Panc1 (cell line): ENCODE data around the gene JMJD1C. TPM values are rescaled to one million over a fixed set of nuclear protein-coding genes. Genes with fewer than 3 reads are reported as not detected.

Experiments
- ATAC-seq: fragments of 200-7000 bp; cut with Tn5 transposase; 2 replicates; pipeline ENCODE4 v1.9.1; 2020; ENCODE audit warnings: mild to moderate bottlenecking, moderate library complexity
- BruUV-seq: library from RNA; stranded (reverse); fragments of 400-500 nt; replicated peaks from 2 replicates; lab custom pipeline; 2021; lab: Mats Ljungman, UMichigan
- CTCF ChIA-PET: fragments of 300-600 bp; sonication (Branson Sonifier 250); formaldehyde crosslinking; loops from one replicate; lab custom pipeline; 2022; ENCODE audit warnings: antibody characterized with exemption; lab: Charles Lee
- POLR2A ChIA-PET: fragments of 300-600 bp; sonication (Branson Sonifier 250); formaldehyde crosslinking; loops from one replicate; lab custom pipeline; 2022; ENCODE audit warnings: antibody characterized with exemption; lab: Charles Lee
- DNase-seq: peaks from one replicate; pipeline ENCODE4 v3.0.0-alpha.2; 2010; ENCODE audit warnings: low read depth, low spot score
- H3K27ac ChIP-seq: 2 replicates; pipeline ENCODE4 v1.5.1; 2011; ENCODE audit warnings: mild to moderate bottlenecking, low read length, inconsistent platforms
- H3K27me3 ChIP-seq: fragments of 200-500 bp; sonication (Bioruptor generic); 2 replicates; pipeline ENCODE4 v1.6.0; 2014; ENCODE audit warnings: low read length, inconsistent platforms; ENCODE audit not compliant: control insufficient read depth, insufficient read depth
- H3K36me3 ChIP-seq: fragments of 200-500 bp; sonication (Bioruptor generic); 2 replicates; pipeline ENCODE4 v1.5.1; 2014; ENCODE audit warnings: inconsistent platforms, mild to moderate bottlenecking, low read length, moderate library complexity; ENCODE audit not compliant: control insufficient read depth, insufficient read depth
- H3K4me1 ChIP-seq: 2 replicates; pipeline ENCODE4 v1.5.1; 2011; ENCODE audit warnings: inconsistent platforms, mild to moderate bottlenecking, low read length, moderate library complexity; ENCODE audit not compliant: control insufficient read depth, insufficient read depth
- H3K4me3 ChIP-seq, 2 experiments: 2 replicates each; pipeline ENCODE4 v1.5.1; 2011 to 2012; ENCODE audit warnings: low read depth in 2 of 2, low read length in 2 of 2, mild to moderate bottlenecking in 2 of 2, inconsistent platforms in 1 of 2, moderate library complexity in 1 of 2
- H3K9me3 ChIP-seq: fragments of 200-500 bp; sonication (Bioruptor generic); 2 replicates; pipeline ENCODE4 v1.5.1; 2014; ENCODE audit warnings: low read depth, mild to moderate bottlenecking, inconsistent platforms, low read length, moderate library complexity; ENCODE audit not compliant: control insufficient read depth, insufficient read depth
- CTCF ChIP-seq: fragments of 450-650 bp; IDR thresholded peaks from 2 replicates; pipeline ENCODE4 v1.5.1; 2017; ENCODE audit warnings: mild to moderate bottlenecking
- POLR2AphosphoS5 ChIP-seq: IDR thresholded peaks from 2 replicates; pipeline ENCODE4 v1.6.1; 2012; ENCODE audit warnings: mild to moderate bottlenecking, low read depth, low read length, moderate library complexity
- SIN3A ChIP-seq: IDR thresholded peaks from 2 replicates; pipeline ENCODE4 v1.6.1; 2012; ENCODE audit warnings: low read depth, mild to moderate bottlenecking, low read length, moderate library complexity, borderline replicate concordance; ENCODE audit not compliant: insufficient read depth
- TCF7L2 ChIP-seq: IDR thresholded peaks from 2 replicates; pipeline ENCODE4 v1.6.1; 2011; ENCODE audit warnings: mild to moderate bottlenecking, low read depth, low read length, inconsistent platforms
- in situ Hi-C: cut with HindIII; loops from 2 replicates; pipeline ENCODE4 v1.10.0; 2016; ENCODE audit warnings: low sequenced_read_pairs, low pct_unique_long_range_greater_than_20kb
- intact Hi-C: fragments of 100-400 bp; cut with micrococcal nuclease; formaldehyde crosslinking; loops from one replicate; pipeline ENCODE4 v1.10.0; 2022; ENCODE audit not compliant: unreplicated experiment
- total RNA-seq: library from RNA; stranded (reverse); gene quantifications from one replicate; pipeline ENCODE4 v1.2.1, GENCODE V29; 2021; ENCODE audit not compliant: unreplicated experiment
- TF ChIP-seq, protein P1 (sequence below), 2 experiments: IDR thresholded peaks; 2 replicates each; pipeline ENCODE4 v1.6.1; 2011 to 2012; ENCODE audit warnings: low read depth in 2 of 2, control low read depth in 1 of 2, low read length in 1 of 2, mild to moderate bottlenecking in 1 of 2, moderate library complexity in 1 of 2; ENCODE audit not compliant: insufficient read depth in 1 of 2

JMJD1C gene
- total RNA-seq, 1 experiment from 2014 or later, result 88.3 TPM

- in situ Hi-C loops, result loop anchor here (25.0 kb wide), 1 partner anchor 519 kb away; no protein-coding TSS in a partner anchor
- TF ChIP-seq CTCF (no peak), TCF7L2 (no peak), SIN3A (no peak), POLR2AphosphoS5 (no peak)
- TF ChIP-seq, protein P1, sequence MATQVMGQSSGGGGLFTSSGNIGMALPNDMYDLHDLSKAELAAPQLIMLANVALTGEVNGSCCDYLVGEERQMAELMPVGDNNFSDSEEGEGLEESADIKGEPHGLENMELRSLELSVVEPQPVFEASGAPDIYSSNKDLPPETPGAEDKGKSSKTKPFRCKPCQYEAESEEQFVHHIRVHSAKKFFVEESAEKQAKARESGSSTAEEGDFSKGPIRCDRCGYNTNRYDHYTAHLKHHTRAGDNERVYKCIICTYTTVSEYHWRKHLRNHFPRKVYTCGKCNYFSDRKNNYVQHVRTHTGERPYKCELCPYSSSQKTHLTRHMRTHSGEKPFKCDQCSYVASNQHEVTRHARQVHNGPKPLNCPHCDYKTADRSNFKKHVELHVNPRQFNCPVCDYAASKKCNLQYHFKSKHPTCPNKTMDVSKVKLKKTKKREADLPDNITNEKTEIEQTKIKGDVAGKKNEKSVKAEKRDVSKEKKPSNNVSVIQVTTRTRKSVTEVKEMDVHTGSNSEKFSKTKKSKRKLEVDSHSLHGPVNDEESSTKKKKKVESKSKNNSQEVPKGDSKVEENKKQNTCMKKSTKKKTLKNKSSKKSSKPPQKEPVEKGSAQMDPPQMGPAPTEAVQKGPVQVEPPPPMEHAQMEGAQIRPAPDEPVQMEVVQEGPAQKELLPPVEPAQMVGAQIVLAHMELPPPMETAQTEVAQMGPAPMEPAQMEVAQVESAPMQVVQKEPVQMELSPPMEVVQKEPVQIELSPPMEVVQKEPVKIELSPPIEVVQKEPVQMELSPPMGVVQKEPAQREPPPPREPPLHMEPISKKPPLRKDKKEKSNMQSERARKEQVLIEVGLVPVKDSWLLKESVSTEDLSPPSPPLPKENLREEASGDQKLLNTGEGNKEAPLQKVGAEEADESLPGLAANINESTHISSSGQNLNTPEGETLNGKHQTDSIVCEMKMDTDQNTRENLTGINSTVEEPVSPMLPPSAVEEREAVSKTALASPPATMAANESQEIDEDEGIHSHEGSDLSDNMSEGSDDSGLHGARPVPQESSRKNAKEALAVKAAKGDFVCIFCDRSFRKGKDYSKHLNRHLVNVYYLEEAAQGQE (IDR thresholded peaks at IDR 0.05; ENCODE audit: insufficient read depth in 1 of 2, low read depth in 2 of 2, low read length in 1 of 2), result no peak
- ATAC-seq (peak; percentile 38; the same call in 1 of the 2 replicates), DNase-seq (no peak)
- no peak overlapping the region for H3K27ac ChIP-seq
- CTCF ChIA-PET, result no interaction called here
- POLR2A ChIA-PET, result no interaction called here
- intact Hi-C loops, result no loop called here
- no peak overlapping the region for H3K4me3 ChIP-seq
- no TSS peak for BruUV-seq
- H3K36me3 ChIP-seq, result peaks cover 39% of the 10 kb centered on the region
- H3K27me3 ChIP-seq, result no peaks in the 10 kb centered on the region
- H3K4me1 ChIP-seq, result no peaks in the 10 kb centered on the region
- H3K9me3 ChIP-seq, result no peaks in the 10 kb centered on the region
Measured at GRCh38 chr10:63192826-63193225, 273.0 kb downstream of the JMJD1C start.

DNA sequence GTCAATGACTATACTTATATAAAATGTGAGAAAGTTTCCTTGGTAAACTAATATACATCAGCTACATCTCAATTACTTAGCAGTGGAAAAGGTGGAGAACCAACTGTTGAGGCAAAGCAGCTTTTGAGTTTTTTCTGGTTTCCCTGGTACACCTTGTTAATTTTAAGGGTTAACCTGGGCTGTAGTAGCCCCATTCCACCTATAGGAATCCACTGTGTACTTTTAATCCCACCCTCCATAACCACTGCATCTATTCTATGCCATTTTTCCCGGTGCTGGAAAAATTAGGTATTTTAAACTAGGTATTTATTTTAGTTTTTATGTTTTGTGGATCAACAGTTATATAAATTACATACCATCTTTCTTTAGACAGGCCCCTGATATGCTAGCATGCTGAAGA is 290.2 kb downstream of the JMJD1C start:
- ChIA-PET CTCF (no interaction called here), POLR2A (interaction anchor here (0.7 kb wide), 1 partner anchor 381 kb away, joined by 3 read pairs; no protein-coding TSS in a partner anchor)
- H3K27me3 ChIP-seq, result no peaks in the 10 kb centered on the region
- intact Hi-C loops (no loop called here), in situ Hi-C loops (loop anchor here (25.0 kb wide), 1 partner anchor 537 kb away; no protein-coding TSS in a partner anchor)
- no peak overlapping the region for H3K27ac ChIP-seq
- BruUV-seq, result no TSS peak
- H3K36me3 ChIP-seq, result peaks cover 53% of the 10 kb centered on the region
- no peaks in the 10 kb centered on the region for H3K9me3 ChIP-seq
- DNase-seq (no peak), ATAC-seq (no peak)
- H3K4me3 ChIP-seq, result no peak overlapping the region
- TF ChIP-seq SIN3A, result no peak
- TF ChIP-seq, protein P1 (IDR thresholded peaks at IDR 0.05; ENCODE audit: insufficient read depth in 1 of 2, low read depth in 2 of 2, low read length in 1 of 2), result no peak
- TF ChIP-seq POLR2AphosphoS5, result no peak
- no peak for TF ChIP-seq CTCF
- no peak for TF ChIP-seq TCF7L2
- no peaks in the 10 kb centered on the region for H3K4me1 ChIP-seq
